ENCODE measurements around the gene SETD2. TPM values are rescaled to one million over a fixed set of nuclear protein-coding genes. Genes with fewer than 3 reads are reported as not detected.
A peak's percentile ranks its signal among the peaks of the same experiment; 100 is the strongest.

The SETD2 gene
- total RNA-seq, 1 experiment from 2014 or later, result 15.4 TPM

DNA sequence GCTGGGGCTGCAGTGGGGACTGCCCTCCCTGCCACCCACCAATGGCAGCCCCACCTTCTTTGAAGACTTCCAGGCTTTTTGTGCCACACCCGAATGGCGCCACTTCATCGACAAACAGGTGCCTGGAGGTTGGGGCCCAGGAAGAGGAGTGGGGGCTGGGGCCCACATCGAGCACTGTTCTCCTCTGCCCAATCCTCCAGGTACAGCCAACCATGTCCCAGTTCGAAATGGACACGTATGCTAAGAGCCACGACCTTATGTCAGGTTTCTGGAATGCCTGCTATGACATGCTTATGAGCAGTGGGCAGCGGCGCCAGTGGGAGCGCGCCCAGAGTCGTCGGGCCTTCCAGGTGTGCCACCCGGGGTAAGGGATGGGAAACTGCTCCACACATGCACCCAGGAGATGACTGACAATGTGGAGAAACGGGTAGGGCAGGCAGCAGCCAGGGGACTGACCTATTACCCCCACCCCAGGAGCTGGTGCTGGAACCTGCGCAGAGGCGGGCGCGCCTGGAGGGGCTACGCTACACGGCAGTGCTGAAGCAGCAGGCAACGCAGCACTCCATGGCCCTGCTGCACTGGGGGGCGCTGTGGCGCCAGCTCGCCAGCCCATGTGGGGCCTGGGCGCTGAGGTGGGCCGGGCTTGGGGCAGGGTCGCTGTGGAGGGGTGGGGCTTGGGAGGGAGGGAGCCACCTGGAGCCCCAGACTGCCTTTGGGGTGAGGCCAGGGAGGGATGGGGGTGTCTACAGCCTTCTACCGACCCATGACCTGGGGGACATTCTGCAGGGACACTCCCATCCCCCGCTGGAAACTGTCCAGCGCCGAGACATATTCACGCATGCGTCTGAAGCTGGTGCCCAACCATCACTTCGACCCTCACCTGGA, 161.5 kb downstream of the SETD2 start:
- no peaks in the 10 kb centered on the region for H3K27me3 ChIP-seq (ENCODE audit: control insufficient read depth, insufficient read depth, low read length)
- peak; percentile 98 for DNase-seq
- no peak overlapping the region for H3K4me3 ChIP-seq (ENCODE audit: insufficient read depth, low read depth, low read length)

GRCh38 chr3:47001731-47002170, 162.2 kb downstream of the SETD2 start:
- Histone ChIP-seq H3K27me3 (ENCODE audit: control insufficient read depth, insufficient read depth, low read length) (no peaks in the 10 kb centered on the region), H3K4me3 (ENCODE audit: insufficient read depth, low read depth, low read length) (no peak overlapping the region), H3K36me3 (replicated peaks; ENCODE audit: control insufficient read depth, insufficient read depth, low read length) (peaks cover 35% of the 10 kb centered on the region)
- peak; percentile 43 for DNase-seq

More for the DNA sequence above, 161.5 kb downstream of the SETD2 start:
- peaks cover 35% of the 10 kb centered on the region for H3K36me3 ChIP-seq (replicated peaks; ENCODE audit: control insufficient read depth, insufficient read depth, low read length)

- peak; percentile 51 for DNase-seq
- Histone ChIP-seq H3K4me3 (ENCODE audit: insufficient read depth, low read depth, low read length) (no peak overlapping the region), H3K36me3 (replicated peaks; ENCODE audit: control insufficient read depth, insufficient read depth, low read length) (peaks cover 31% of the 10 kb centered on the region), H3K27me3 (ENCODE audit: control insufficient read depth, insufficient read depth, low read length) (no peaks in the 10 kb centered on the region)
Observed at GRCh38 chr3:47000922-47001730, 162.8 kb downstream of the SETD2 start.

DNA sequence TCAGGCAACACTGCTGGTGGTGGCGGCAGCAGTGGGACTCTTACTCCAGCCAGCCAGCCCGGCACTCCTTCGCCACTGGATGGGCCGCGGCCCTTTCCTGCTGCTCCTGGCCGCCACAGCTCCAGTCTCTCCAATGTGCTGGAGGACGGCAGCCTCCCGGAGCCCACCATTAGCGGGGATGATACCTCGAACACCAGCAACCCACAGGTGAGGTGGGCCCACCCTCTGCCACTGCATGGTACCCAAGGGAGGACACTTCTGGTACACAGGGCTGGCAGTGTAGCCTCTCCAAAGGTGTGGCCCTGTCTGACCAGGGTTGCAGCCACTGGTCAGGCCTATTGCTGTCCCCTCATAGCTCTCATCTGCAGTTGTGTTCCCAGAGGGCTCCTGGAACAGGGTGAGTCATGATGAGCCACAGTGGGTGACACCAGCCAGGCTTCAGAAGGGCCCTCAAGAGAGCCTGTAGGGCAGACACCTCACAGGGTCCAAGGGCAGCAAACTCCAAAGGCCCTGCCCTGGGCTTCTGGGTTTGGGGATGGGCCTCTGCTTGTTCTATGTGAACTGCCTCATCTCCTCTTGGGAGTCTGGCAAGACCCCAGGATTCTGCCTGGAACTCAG, 163.6 kb downstream of the SETD2 start:
- Histone ChIP-seq H3K27me3 (ENCODE audit: control insufficient read depth, insufficient read depth, low read length) (no peaks in the 10 kb centered on the region), H3K36me3 (replicated peaks; ENCODE audit: control insufficient read depth, insufficient read depth, low read length) (peaks cover 28% of the 10 kb centered on the region), H3K4me3 (ENCODE audit: insufficient read depth, low read depth, low read length) (no peak overlapping the region)
- DNase-seq, result peak; percentile 50

DNA sequence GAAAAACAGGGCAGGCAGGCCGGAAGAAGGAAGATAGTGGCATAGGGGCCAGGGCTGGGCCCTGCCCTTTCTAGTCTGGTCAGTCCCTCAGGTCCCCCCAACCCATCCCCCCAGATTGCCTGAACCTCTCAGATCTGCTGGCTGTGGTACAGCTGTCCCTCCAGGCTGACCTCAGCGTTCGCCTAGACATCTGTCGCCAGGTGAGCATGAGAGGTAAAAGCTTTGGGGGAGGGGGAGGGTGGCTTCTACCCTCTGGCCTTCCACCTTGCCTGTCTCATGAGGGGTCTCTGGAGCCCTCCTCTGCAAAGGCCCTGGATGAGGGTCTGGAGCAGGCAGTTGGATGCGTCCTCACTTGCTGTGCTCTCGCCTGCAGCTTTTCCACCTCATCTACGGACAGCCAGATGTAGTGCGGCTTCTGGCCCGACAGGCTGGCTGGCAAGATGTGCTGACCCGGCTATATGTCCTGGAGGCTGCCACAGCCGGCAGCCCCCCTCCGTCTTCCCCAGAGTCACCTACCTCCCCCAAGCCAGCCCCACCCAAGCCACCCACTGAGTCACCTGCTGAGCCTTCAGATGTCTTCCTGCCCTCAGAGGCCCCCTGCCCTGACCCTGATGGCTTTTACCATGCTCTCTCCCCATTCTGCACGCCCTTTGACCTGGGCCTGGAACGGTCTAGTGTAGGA, 164.3 kb downstream of the SETD2 start:
- Histone ChIP-seq H3K4me3 (ENCODE audit: insufficient read depth, low read depth, low read length) (no peak overlapping the region), H3K27me3 (ENCODE audit: control insufficient read depth, insufficient read depth, low read length) (no peaks in the 10 kb centered on the region), H3K36me3 (replicated peaks; ENCODE audit: control insufficient read depth, insufficient read depth, low read length) (peaks cover 28% of the 10 kb centered on the region)
- DNase-seq, result peak; percentile 42

DNA sequence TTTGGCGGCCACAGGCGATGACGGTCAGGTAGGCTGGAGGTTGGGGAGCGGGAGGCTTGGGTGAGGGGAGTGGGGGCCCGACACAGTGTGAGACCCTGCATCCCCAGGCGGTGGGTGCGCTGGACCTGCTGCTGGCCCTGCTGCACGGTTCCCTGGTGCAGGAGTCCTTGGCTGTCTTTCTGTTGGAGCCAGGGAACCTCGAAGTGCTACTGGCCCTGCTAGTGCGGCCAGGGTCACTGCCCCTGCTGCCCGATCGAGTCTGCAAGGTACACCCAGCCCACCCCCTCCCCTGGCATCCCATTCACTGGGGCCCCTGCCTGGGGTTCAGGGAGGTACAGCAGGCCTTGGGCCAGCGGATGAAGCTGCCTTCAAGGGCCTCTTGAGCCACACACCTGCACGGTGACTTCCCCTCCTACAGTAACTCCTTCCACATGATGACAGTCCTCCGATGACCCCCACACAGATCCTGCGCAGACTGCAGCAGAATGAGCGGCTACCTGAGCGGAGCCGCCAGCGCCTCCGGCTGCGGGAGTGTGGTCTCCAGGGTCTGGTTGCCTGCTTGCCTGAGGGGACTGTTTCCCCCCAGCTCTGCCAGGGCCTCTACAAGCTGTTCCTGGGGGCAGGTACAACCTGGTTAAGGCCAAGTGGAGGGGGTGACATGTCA, 164.9 kb downstream of the SETD2 start:
- Histone ChIP-seq H3K27me3 (ENCODE audit: control insufficient read depth, insufficient read depth, low read length) (no peaks in the 10 kb centered on the region), H3K36me3 (replicated peaks; ENCODE audit: control insufficient read depth, insufficient read depth, low read length) (peaks cover 28% of the 10 kb centered on the region), H3K4me3 (ENCODE audit: insufficient read depth, low read depth, low read length) (no peak overlapping the region)
- no peak for DNase-seq

DNA sequence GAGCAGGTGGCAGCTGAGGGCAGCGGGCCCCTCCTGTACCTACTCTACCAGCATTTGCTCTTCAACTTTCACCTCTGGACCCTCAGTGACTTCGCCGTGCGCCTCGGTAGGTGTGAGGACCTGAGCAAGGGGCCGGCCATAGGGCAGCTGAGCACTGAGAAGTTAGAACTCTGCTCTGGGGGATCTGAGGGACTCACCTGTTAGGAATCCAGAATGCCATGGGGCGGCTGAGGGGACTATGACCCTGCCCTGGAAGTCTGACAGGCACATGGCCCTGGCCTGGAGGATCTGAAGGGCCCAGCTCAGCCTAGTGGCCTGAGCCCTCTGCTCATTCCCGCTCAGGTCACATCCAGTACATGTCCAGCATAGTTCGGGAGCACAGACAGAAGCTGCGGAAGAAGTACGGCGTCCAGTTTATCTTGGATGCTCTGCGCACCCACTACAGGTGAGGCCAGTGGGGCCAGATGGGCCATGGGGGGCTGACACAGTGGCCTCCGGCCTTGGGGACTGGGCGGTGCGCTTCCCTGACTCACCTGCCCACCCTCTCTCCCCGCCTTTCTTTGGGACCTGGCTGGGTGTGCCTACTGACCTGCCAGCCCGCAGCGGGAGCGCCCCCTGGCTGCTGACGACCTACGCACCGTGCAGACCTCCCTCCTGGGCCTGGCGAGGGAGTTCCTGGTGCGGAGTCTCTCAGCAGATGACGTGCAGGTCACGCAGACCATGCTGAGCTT, 165.6 kb downstream of the SETD2 start:
- no peak overlapping the region for H3K4me3 ChIP-seq (ENCODE audit: insufficient read depth, low read depth, low read length)
- H3K36me3 ChIP-seq (replicated peaks; ENCODE audit: control insufficient read depth, insufficient read depth, low read length), result peaks cover 26% of the 10 kb centered on the region
- H3K27me3 ChIP-seq (ENCODE audit: control insufficient read depth, insufficient read depth, low read length), result no peaks in the 10 kb centered on the region
- peak; percentile 98 for DNase-seq

- peak; percentile 49 for DNase-seq
- peaks cover 20% of the 10 kb centered on the region for H3K36me3 ChIP-seq (replicated peaks; ENCODE audit: control insufficient read depth, insufficient read depth, low read length)
- no peaks in the 10 kb centered on the region for H3K27me3 ChIP-seq (ENCODE audit: control insufficient read depth, insufficient read depth, low read length)
- no peak overlapping the region for H3K4me3 ChIP-seq (ENCODE audit: insufficient read depth, low read depth, low read length)
Observed at GRCh38 chr3:46997453-46998091, 166.3 kb downstream of the SETD2 start.

DNA sequence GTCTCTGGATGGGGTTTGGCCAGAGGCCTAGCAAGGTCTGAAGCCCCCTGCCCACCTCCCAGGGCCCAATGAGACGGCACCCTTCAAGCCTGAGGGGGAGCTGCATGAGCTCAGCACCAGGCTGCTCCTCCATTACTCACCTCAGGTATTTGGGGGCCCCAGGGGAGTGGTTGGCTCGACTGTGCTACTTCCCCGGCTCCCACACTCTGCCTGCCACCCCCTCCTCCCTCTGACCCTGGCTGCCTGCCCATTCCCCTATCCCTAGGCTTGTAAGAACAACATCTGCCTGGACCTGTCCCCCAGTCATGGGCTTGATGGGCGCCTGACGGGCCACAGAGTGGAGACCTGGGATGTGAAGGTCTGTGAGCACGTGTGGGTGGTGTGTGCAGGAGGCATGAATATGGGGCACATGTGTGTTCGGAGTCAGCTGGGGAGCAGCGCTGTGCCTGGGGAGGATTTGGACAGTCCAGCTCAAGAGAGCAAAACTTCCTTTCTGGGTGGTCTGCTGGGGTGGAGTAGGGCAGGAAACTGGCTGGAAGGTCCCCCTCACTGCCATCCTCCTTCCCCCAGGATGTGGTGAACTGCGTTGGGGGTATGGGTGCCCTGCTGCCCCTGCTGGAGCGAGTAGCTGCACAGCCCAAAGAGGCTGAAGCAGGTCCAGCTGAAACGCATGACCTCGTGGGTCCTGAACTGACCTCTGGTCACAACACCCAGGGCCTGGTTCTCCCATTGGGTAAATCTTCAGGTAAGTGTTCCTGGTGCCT, 167.0 kb downstream of the SETD2 start:
- peaks cover 20% of the 10 kb centered on the region for H3K36me3 ChIP-seq (replicated peaks; ENCODE audit: control insufficient read depth, insufficient read depth, low read length)
- H3K4me3 ChIP-seq (ENCODE audit: insufficient read depth, low read depth, low read length), result no peak overlapping the region
- H3K27me3 ChIP-seq (ENCODE audit: control insufficient read depth, insufficient read depth, low read length), result no peaks in the 10 kb centered on the region
- DNase-seq, result no peak

- Histone ChIP-seq H3K36me3 (replicated peaks; ENCODE audit: control insufficient read depth, insufficient read depth, low read length) (peaks cover 13% of the 10 kb centered on the region), H3K4me3 (ENCODE audit: insufficient read depth, low read depth, low read length) (no peak overlapping the region), H3K27me3 (ENCODE audit: control insufficient read depth, insufficient read depth, low read length) (no peaks in the 10 kb centered on the region)
- peak; percentile 47 for DNase-seq
Observed at GRCh38 chr3:46995901-46996562, 167.9 kb downstream of the SETD2 start.

GRCh38 chr3:46994801-46995731, 168.8 kb downstream of the SETD2 start:
- no peaks in the 10 kb centered on the region for H3K27me3 ChIP-seq (ENCODE audit: control insufficient read depth, insufficient read depth, low read length)
- H3K36me3 ChIP-seq (replicated peaks; ENCODE audit: control insufficient read depth, insufficient read depth, low read length), result peaks cover 6% of the 10 kb centered on the region
- DNase-seq, result peak; percentile 38
- no peak overlapping the region for H3K4me3 ChIP-seq (ENCODE audit: insufficient read depth, low read depth, low read length)

Measured in H7 (cell line).